HG02943 (cell line): ENCODE results near the gene SEPSECS.

Experiments
- ATAC-seq: cut with Tn5 transposase; IDR thresholded peaks from one replicate; pipeline ENCODE4 v1.9.1; 2021; ENCODE audit warnings: mild to moderate bottlenecking, low read depth, moderate library complexity; ENCODE audit not compliant: unreplicated experiment

Gene SEPSECS

DNA sequence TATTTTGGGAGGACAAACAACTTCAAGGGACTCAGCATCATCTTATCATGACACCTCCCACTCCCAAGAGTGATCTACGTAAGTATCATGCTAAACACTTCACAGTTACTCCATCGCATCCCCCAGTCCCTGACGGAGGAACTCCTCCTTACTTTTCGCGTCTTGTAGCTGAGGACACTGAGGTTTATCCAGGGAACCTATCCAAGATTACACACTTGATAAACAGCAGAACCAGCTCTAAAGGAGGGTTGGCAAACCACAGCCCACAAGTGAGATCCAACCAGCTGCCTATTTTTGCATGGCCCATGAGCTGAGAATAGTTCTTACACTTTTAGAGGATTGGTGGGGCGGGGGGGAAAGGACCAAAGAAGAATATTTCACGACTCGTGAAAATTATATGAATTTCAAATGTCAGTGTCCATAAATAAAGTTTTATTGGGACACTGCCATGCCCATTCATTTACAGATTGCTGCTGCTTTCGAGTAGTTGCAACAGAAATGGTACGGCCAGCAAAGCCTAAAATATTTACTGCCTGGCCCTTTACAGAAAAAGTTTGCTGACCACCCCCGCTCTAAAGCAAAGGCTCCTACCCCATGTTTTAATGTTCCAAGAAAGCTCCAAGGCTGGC lies 47.8 kb downstream of the SEPSECS start:
- ATAC-seq: no peak

DNA sequence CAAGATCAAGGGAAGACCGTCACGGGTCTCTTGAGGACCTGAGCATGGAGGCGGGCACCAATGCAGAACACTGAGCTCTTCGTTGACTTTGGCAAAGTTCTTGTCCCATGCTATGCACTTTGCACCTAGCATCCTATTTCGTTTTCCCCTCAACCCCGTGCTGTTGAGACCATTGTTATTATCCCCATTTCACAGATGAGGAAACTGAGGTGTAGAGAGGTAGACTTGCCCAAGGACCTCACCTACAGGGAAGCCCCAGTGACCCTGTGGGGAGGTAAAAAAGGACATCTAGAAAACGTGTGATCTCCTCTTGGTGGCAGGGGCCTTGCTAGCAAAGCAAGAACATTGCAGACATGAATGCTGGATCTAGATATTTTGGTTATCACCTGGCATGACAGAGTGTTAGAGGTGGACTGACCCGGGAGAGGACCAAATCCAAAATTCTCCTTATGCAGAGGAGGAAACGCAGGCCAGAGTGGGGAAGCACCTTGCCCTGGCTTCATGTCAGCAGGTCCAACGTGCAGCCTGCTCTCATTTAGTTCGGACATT lies 48.5 kb downstream of the SEPSECS start:
- no peak for ATAC-seq

DNA sequence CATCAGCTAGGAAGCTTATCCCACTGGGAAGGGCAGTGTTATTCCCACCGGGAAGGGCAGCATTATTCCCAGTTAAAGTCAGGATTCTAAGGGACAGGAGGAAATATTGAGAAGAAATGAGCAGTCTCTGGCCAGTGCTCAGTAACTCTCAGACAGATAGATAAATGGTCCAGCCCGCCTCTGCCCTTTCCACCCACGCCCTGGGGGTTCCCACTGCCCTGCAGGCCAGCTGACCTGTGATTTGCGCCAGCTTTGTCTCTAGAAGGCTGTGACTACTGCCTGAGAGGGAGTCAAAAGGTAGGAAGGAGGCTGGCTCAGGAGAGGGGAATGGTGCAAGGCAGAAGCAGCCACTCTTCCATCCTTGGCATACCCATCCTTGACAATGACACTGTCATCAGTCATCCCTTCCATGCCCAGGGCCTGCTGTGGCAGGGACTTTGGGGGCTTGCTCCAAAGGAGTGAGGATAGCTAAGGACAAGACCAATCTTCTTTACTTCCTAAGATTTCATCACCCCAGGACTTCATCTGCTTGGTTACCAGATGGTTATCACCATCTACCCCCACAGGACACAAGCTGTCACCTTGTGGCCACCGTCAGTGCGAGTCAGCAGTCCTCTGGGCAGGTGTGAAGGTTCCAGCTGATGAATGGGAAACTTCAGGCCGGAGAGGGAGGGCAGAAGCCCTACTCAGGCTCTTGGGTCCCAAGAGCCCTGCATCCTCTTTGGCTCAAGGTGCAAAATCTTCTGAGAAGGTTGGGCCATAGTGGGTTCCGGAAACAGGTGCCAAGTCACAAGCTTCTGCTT lies 49.5 kb downstream of the SEPSECS start:
- ATAC-seq: no peak

DNA sequence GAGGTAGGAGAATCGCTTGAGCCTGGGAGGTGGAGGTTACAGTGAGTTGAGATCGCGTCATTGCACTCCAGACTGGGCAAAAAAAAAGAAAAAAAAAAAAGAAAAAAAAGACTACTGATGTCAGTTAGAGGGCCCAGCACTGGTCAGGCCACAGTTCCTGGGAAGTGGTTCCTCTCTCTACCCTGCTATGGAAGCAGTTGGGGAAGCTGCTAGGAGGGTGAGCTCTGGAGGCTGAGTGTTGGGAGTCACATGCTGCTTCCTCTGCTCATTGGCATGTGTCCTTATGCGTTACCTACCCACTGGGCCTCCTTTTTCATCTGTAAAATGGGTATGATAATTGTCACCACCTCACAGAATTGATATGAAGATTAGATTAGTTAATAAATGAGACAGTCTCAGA lies 50.7 kb downstream of the SEPSECS start:
- no peak for ATAC-seq

DNA sequence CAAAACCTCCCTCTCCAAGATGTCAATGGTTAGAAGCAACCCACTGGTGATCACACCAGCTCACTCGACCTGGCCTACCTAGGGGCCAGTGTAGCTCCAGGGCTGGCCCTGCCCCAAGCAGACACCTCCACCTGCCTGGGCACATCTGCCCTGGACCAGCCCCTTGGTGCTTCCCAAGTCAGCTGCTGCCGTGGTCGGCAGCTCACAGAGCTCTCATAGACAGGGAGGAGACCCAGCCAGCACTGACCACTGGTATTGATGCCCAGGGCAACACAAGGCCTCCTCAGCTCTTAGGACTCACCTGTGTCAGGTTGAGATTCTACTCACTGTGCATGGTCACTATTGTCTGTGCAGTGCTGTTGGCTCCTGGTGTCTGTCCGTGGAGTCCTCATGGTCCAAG lies 51.7 kb downstream of the SEPSECS start:
- ATAC-seq: no peak

DNA sequence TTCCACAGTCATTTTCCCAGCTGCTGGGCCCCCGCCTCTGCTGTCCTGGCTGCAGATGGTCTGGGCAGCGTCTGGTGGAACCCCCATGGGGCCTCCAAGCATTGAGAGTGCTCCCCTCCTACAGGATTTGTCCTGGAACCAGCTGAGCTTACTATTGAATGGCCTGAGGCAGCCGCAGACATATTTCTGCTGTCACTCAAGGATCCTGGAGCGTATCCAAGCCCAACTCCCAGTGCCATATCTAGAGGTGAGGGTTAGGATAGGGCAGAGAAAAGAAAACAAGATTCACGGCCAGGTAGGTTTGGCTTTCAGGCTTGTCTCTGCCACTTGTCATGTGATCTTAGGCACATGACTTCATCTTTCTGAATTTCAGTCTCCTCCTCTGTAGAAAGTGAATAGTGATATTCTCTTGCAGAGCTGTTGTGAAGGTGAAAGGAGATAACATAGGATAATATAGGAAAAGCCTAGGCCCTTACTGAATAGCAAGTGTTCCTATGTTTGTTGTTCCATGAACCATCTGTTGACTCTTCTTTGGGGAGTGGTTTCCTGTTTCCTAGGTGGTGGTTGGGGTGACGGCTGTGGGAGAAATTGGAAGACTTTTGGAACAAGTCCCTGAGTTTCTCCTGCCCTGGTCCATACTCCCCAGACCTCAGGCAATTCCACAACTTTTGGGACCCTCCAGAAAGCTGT lies 52.3 kb downstream of the SEPSECS start:
- ATAC-seq: no peak

DNA sequence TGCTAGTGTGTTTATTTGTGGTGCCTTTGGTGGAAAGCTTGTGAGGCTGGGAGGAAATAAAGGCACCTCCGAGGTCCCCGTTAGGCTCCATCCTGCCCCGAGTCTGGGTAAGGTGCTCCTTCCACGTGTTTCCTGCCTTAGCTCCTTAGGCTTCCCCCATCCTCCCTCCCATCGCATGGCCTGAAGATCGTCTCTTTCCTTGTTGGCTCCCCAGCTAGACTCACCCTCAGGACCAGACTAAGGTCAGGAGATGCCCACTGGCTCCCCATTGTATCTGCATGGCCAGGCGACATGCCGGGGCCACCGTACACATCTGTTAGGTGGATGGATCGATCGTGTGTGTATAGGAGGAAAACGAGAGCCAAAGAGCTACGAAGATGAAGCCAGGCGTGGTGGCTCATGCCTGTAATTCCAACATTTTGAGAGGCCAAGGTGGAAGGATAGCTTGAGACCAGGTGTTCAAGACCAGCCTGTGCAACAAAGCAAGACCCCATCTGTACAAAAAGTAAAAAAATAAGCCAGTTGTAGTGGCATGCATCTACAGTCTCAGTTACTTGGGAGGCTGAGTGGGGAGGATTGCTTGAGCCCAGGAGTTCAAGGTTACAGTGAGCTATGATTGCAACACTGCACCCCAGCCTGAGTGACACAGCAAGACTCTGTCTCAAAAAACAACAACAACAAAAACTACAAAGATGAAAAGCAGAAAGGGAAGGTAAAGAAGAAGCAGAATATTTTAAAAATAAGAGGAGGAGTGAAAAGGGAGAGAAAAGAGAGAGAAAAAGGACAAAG lies 53.7 kb downstream of the SEPSECS start:
- ATAC-seq: no peak

DNA sequence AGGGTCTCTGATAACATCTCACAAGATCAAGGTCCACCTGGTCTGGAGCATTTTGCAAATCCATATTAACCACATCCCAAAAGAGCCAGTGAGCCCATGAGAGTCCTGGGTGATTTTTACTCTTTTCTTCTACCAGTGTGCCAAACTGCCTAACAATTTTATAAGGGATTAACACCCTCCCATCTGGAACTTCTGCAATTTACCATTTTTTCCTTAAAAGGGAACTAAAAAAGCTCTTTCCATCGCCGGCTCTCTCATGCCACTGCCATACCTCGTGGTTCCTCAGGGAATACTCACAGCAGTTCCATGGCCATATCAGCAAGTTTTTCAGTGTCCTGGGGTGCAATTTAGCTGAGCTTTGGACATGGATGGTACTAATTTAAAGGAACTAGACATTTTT lies 55.7 kb downstream of the SEPSECS start:
- no peak for ATAC-seq

DNA sequence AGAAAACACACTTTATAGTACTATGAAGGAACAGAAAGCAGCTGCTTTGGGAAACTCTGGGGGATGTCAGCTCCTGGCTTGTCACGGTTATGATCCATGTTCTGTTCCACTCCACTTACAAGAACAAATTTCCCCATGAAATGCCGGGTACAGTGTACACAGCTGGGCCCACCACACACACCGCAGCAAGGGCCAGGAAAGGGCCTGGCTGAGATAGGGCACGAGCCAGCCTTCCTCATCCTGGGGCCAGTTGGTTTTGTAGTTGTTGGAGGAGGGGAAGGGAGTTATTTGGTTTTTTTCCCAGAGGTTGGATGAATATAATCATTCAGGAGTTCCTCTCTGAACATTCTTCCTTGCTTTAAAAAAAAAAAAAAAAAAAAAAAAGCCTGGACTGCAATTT lies 56.8 kb downstream of the SEPSECS start:
- ATAC-seq: no peak

DNA sequence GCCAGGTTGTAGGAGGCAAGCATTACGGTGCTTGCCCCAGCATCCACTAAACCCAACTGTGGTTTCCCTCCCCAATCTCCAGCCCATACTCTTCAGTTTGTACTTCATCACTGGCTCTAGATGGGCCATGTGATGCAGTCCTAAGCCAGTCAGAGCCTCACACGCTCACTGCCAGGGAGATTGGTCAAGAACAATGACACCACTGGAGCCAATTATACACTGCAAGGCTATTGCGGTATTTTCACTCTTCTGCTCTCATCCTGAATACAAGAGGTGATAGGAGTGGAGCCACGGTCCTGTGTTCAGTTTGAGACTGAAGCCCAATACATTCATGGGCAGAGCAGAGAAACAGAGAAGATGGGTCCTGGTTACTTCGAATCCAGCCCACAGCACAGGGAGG lies 58.4 kb downstream of the SEPSECS start:
- no peak for ATAC-seq

DNA sequence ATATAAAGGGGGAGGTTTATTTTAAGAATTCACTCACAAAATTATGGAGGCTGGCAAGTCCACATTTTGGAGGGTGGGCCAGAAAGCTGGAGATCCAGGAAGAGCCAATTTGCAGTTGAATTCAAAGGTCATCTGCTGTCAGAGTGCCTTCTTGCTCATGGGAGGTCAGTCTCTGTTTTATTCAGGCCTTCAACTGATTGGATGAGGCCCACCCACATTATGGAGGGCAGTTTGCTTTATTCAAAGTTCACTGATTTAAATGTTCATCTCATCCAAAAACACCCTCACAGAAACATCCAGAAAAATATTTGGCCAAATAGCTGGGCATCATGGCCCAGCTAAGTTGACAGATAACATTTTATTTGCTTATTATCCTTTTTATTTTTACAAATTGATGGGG lies 59.5 kb downstream of the SEPSECS start:
- ATAC-seq: no peak

DNA sequence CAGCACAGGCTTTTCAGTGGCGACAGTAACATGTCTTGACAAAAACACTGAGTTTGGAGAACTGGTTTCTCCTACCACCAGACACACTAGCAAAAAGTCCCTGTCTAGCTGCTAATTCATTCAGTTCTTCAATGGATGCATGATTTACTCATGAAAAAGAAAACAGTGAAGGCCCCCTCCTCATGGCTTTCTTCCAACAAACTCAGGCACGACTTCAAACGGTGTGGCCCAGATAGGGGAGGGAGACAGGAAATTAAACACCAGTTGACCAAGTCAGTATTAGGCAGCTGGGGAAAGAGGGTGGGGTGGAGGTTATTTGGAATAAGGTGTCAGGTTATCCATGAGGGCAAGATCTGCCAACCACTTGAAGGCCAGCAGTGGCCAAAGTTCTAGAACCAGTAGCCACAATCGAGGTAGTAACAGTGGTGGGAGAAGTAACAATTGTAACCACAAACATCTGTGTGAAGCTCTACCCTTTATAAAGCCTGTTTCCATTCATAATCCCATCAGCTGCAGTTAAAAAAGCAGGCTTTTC lies 60.2 kb downstream of the SEPSECS start:
- no peak for ATAC-seq

DNA sequence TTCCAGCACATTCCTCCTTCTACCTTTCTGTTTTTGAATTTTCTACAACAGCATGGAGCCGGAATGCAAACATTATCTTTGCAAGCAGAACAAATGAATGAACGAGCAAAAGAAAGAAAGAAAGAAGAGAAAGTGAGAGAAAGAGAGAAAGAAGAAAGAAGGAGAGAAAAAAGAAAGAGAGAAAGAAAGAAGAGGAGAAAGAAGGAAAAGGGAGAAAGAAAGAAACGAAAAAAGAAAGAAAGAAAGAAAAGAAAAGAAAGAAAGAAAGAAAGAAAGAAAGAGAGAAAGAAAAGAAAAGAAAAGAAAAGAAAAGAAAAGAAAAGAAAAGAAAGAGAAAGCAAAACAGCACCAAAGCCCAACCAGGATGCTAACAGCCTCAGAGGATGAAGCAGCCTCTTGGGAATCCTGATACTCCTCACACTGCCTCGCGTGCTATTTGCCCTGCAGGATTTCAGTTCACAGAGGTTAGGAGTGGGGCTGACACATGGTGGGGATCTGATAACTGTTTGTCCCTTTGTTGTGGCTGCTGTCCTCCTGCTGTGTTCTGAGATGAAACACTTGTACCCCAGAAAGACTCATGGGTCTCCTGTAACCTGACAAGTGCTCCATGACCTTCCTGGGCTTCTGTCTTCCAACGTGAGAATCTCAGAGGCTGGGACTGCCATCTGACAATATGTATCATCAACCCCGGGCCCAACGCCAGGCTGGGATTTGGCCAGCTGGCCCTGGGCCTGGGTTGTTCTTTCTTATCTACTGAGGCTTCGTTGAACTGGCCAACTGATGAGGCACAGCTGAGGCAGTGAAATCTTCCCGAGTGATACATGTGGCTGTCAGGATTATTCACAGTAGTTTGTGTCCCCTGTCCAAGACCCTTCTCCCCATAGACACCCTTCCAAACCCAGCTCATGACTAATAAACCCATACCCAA lies 61.0 kb downstream of the SEPSECS start:
- ATAC-seq: no peak

DNA sequence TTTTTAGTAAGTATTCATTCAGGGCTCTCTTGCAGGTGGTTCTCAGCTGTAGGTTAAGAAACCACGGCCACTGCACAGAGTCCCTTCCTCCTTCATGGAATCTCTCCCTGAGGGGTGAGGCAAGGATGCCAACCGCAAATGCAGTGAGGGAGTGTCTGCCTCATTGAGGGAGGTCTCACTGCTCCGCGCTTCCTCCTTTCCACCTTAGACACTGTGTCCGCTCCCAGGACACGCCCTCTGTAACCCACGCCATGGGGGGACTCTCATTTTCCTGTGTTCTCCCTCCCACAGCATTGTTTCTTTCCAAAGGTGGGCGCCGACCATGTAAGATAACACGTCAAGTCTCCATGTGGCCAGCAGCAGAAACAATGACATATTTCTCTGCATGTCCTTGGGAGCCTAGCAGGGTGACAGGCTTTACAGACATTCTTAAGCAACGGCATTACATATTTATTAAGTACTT lies 63.2 kb downstream of the SEPSECS start:
- ATAC-seq: no peak

DNA sequence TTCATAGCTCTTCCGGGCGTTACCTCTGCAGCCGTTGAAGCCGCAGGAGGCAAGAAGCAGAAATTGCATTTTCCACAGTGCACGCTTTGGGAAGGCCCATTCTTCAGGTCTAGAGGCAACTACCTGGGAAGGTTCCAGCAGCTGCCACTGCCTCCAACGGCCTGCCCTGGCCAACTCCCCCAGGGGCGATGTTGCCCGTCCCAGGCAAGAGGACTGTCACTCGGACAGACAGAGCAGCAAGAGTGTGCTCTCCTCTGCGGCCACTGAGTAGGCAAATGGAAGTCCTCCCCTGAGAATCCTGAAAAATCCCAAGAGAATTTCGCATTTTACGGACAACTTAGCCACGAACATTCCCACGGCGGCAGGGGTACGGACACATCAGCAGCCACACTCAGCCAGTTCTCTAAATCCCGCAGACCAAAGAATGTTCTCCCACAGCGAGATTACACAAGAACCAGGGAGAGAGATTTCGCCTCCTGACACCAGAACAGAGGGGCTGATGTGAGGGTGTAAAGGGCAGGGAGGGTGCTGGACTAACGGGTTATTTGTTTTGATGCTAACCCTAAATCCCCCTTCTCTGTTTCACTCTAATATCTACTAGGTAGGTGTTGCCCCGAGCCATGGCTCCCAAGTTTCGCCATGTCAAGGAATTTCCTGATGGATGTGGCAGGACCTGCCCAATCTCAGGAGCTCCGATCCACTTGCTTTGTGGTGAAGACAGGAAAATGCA lies 63.8 kb downstream of the SEPSECS start:
- ATAC-seq: no peak

DNA sequence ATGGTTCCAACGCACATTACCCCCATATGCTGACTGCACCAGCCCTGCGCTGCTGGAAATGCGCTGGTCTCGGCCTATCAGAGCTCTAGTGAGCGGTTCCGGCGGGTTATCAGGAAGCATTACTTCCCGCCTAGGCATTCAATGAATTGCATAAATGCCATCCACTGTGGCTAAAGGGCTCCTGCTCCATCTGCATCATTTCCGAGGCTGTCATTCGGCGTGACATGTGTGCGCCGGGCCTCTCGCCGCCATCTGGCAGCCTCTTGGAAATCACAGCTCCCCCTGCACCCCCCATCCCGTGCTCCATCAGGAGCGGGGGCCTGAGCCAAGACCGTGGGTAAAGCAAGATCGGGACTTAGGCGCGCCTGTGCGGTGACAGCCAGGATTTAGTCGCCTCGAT lies 64.4 kb downstream of the SEPSECS start:
- ATAC-seq: no peak

DNA sequence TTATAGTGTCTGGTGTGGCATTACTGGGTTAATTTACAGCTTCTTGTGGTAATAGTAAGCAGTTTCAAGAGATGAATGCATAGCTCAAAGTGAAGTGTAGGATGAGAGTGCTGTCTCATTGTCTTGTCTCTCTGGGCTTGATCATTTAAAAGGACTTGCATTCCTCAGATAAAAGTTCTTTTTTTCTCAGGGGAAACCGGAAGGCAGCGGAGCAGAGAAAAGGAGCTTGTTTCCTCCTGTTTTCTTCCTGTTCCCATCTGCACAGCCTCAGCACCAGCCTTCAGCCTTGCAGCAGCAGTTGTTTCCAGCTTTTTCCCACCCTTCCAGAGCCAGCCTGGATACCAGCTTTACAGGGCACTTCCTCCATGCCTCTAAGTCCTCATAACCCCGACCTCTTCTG lies 68.1 kb downstream of the SEPSECS start:
- no peak for ATAC-seq

DNA sequence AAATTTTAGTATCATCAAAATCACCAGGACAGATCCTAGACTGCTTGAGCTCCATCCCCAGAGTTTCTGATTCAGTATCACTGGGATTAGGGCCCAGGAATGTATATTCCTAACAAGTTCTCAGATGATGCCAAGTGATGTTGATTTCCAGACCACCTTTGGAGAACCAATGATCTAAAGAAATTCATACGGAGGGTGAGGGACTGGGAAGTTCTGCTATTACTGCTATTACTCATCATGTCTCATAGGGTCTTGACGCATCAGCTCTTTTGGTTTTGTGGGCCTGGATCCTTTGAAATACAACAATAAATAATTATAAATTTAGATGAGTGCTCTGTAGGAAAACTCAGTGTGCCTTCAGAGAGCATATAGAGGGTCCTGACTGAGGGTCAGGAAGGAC lies 69.7 kb downstream of the SEPSECS start:
- no peak for ATAC-seq
